Ovary (tissue), 3 donors: Measurements from ENCODE around the gene HLA-DMB.

Experiments used
- CTCF ChIP-seq, 3 donors: fragments of 450-650 bp in 2 of 3; fragments of 200-600 bp in 1 of 3; IDR thresholded peaks; one replicate each; pipeline versions ENCODE4 v1.5.1 to v1.8.0; 2016 to 2022; ENCODE audit warnings: antibody characterized with exemption in 3 of 3, mild to moderate bottlenecking in 1 of 3
- POLR2A ChIP-seq: fragments of 450-650 bp; IDR thresholded peaks from one replicate; pipeline ENCODE4 v1.6.1; 2017; ENCODE audit warnings: antibody characterized with exemption, mild to moderate bottlenecking, moderate library complexity
- donor health status: DM: no; HTN: no; CAD: no.

DNA sequence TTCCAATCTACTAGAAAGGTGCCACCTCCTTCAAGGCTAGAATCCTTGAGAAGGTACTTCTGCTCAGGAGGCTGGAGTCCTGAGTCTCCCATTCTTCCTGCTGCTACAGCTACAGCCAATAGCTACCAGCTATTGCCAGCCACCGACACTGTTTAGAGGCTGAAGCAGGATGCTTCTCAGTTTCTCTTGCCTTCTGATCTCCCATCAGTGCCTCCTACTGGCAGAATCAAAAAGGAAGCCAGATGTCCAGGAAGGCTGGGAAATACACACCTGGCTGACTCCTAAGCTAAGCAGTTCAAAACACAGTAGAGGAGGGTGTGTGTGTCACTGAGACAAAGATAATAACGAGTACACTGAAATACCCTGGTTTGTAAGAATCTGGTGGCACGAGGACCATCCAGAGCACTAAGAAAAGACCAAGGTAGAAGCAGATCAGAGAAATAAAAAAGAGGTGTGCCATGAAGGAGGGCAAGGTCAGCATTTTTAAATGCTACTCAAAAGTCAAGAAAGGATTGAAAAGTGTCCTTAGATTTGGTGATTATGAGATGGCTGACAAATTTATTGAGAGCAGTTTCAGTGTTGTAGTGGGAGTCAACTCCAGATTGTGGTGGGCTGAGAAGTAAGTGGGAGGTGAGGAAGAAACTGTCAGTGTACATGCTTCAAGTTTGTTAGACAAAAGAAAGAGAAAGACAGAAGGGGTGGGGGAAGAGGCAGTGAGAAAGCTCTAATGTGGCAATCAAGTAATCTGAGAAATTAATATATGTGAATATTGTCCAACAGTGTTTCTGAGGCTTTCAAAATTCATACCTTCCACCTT is 14.4 kb upstream of the HLA-DMB start:
- no peak for TF ChIP-seq POLR2A
- TF ChIP-seq CTCF (IDR thresholded peaks at IDR 0.05), result no peak
